ENCODE results near the gene TIMM8B.

DNA sequence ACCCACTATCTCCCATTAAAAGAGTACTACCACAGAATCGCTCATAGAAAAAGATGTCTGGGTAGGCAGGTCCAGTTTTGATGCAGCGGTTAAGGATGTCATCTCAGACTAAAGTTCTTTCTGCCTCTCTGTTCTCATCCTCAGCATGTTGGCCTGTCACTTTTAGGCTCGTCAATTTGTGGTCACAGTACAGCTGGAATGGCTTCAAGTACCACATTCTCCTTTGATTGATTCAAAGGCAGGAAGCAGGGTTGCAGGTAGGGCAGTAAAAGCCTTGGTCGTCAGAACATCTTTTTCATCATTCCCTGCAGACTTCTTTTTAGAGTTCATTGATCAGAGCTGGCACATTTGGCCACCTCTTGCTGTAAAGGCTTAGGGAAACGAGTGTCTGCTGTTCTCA, 28.8 kb upstream of the TIMM8B start:
- TF ChIP-seq CTCF (IDR thresholded peaks at IDR 0.05): no peak
- no peak for TF ChIP-seq POLR2A (IDR thresholded peaks at IDR 0.05)

Measured in adrenal gland (tissue), 5 donors.